HepG2 (cell line): Measurements from ENCODE around the gene MCAT. TPM values are rescaled to one million over a fixed set of nuclear protein-coding genes. Genes with fewer than 3 reads are reported as not detected.
A peak's percentile ranks its signal among the peaks of the same experiment; 100 is the strongest.

Source experiments
- ATAC-seq: fragments of 200-7000 bp; cut with Tn5 transposase; 3 replicates; pipeline ENCODE4 v1.9.1; 2020; ENCODE audit warnings: mild to moderate bottlenecking, moderate library complexity
- BruUV-seq: library from RNA; stranded (reverse); fragments of 400-500 nt; replicated peaks from 2 replicates; lab custom pipeline; 2021; lab: Mats Ljungman, UMichigan
- CTCF ChIA-PET: fragments of 300-600 bp; formaldehyde crosslinking; extraction: SDS; loops from one replicate; lab custom pipeline; 2021; ENCODE audit warnings: low total read pairs, inconsistent platforms, low intra/inter-chr PET ratio; lab: Yijun Ruan, JAX
- POLR2A ChIA-PET: fragments of 350-600 bp; sonication (Branson Sonifier 250); formaldehyde crosslinking; loops from one replicate; lab custom pipeline; 2020; ENCODE audit warnings: antibody characterized with exemption, inconsistent platforms; lab: Yijun Ruan, JAX
- DNase-seq: peaks from one replicate; pipeline ENCODE4 v3.0.0-alpha.2; 2015; ENCODE audit warnings: low spot score
- FAIRE-seq: peaks from 3 replicates; lab custom pipeline; 2011; peaks lifted over from hg19 to GRCh38; lab: Jason Lieb, UNC
- H2AFZ ChIP-seq: one replicate; pipeline ENCODE4 v1.6.1; 2011; ENCODE audit warnings: low read length, inconsistent platforms
- H3K27ac ChIP-seq: fragments of 300-600 bp; 3 replicates; pipeline ENCODE4 v1.8.0; 2011; ENCODE audit warnings: mixed run types, mild to moderate bottlenecking, mixed read lengths, low read length, inconsistent platforms; ENCODE audit not compliant: insufficient read depth; ENCODE audit errors: extremely low read length
- H3K27me3 ChIP-seq, 2 experiments: fragments of 200-600 bp in 1 of 2; 2 replicates in 1 of 2; 3 replicates in 1 of 2; pipeline versions ENCODE4 v1.6.0 to v1.8.0; 2011; ENCODE audit warnings: low read length in 2 of 2, mild to moderate bottlenecking in 2 of 2, moderate library complexity in 2 of 2, inconsistent platforms in 1 of 2; ENCODE audit not compliant: insufficient read depth in 2 of 2, control insufficient read depth in 1 of 2
- H3K36me3 ChIP-seq, 2 experiments: fragments of 200-600 bp in 1 of 2; replicated peaks in 1 of 2; 2 replicates in 1 of 2; 3 replicates in 1 of 2; pipeline versions ENCODE4 v1.5.1 to v1.8.0; 2011; ENCODE audit warnings: low read length in 2 of 2, inconsistent platforms in 1 of 2; ENCODE audit not compliant: insufficient read depth in 2 of 2, control insufficient read depth in 1 of 2
- H3K4me1 ChIP-seq: 2 replicates; pipeline ENCODE4 v1.5.1; 2012; ENCODE audit warnings: low read length, inconsistent platforms; ENCODE audit not compliant: insufficient read depth
- H3K4me2 ChIP-seq: 2 replicates; pipeline ENCODE4 v1.6.0; 2011; ENCODE audit warnings: low read depth, low read length, inconsistent platforms
- H3K4me3 ChIP-seq, 3 experiments: fragments of 200-600 bp in 1 of 3; sonication (generic), shearing (Covaris generic) in 1 of 3; replicated peaks in 1 of 3; 2 replicates each; pipeline ENCODE4 v1.5.1; 2011 to 2016; ENCODE audit warnings: low read length in 3 of 3, inconsistent platforms in 2 of 3, low read depth in 2 of 3, mild to moderate bottlenecking in 2 of 3, control low read depth in 1 of 3, mixed read lengths in 1 of 3; ENCODE audit not compliant: insufficient read depth in 1 of 3
- H3K79me2 ChIP-seq: one replicate; pipeline ENCODE4 v1.6.1; 2011; ENCODE audit warnings: low read length, inconsistent platforms; ENCODE audit not compliant: insufficient read depth
- H3K9ac ChIP-seq: 2 replicates; pipeline ENCODE4 v1.6.0; 2011; ENCODE audit warnings: mild to moderate bottlenecking, low read depth, low read length, inconsistent platforms; ENCODE audit not compliant: insufficient read depth
- H3K9me3 ChIP-seq: 2 replicates; pipeline ENCODE4 v1.5.1; 2012; ENCODE audit warnings: mild to moderate bottlenecking, low read length
- H4K20me1 ChIP-seq: 2 replicates; pipeline ENCODE4 v1.6.0; 2011; ENCODE audit warnings: inconsistent platforms, mild to moderate bottlenecking, low read length, moderate library complexity; ENCODE audit not compliant: insufficient read depth
- ARNT2 ChIP-seq: sonication (generic); formaldehyde crosslinking; IDR thresholded peaks from 2 replicates; pipeline ENCODE4 v1.8.0; 2022; ENCODE audit warnings: mild to moderate bottlenecking, low read depth, missing genetic modification reagents, moderate library complexity
- FOXO1 ChIP-seq: sonication (generic); formaldehyde crosslinking; IDR thresholded peaks from 2 replicates; pipeline ENCODE4 v1.4.0; 2020; ENCODE audit warnings: missing genetic modification reagents
- HOXA9 ChIP-seq: sonication (generic); formaldehyde crosslinking; IDR thresholded peaks from 2 replicates; pipeline ENCODE4 v1.8.1; 2022; ENCODE audit warnings: missing genetic modification reagents, mild to moderate bottlenecking, moderate library complexity, borderline replicate concordance
- HOXD1 ChIP-seq: sonication (generic); formaldehyde crosslinking; IDR thresholded peaks from 2 replicates; pipeline ENCODE4 v1.5.0; 2020; ENCODE audit warnings: missing genetic modification reagents
- JUN ChIP-seq: sonication (generic); formaldehyde crosslinking; IDR thresholded peaks from 2 replicates; pipeline ENCODE4 v1.4.0; 2020; ENCODE audit warnings: mild to moderate bottlenecking, missing genetic modification reagents
- SP5 ChIP-seq: IDR thresholded peaks from 2 replicates; pipeline ENCODE4 v1.6.1; 2016; ENCODE audit warnings: low read depth, borderline replicate concordance
- SRSF1 ChIP-seq: fragments of 200-400 bp; formaldehyde crosslinking; optimal IDR thresholded peaks from 2 replicates; pipeline ENCODE3; 2017; ENCODE audit warnings: mild to moderate bottlenecking, low read depth, low read length, moderate library complexity
- SUZ12 ChIP-seq: fragments of 150-350 bp; IDR thresholded peaks from 2 replicates; pipeline ENCODE4 v1.6.1; 2014; ENCODE audit warnings: low read depth, low read length
- ZEB1 ChIP-seq: IDR thresholded peaks from 2 replicates; pipeline ENCODE4 v1.6.1; 2012; ENCODE audit warnings: mild to moderate bottlenecking, low read depth, inconsistent platforms; ENCODE audit not compliant: insufficient replicate concordance
- ZNF281 ChIP-seq: sonication (generic); formaldehyde crosslinking; IDR thresholded peaks from 2 replicates; pipeline ENCODE4 v1.4.0; 2020; ENCODE audit warnings: missing genetic modification reagents, borderline replicate concordance
- ZNF367 ChIP-seq: sonication (generic); formaldehyde crosslinking; IDR thresholded peaks from 2 replicates; pipeline ENCODE4 v1.4.0; 2020; ENCODE audit warnings: missing genetic modification reagents, borderline replicate concordance
- ZNF629 ChIP-seq: sonication (generic); formaldehyde crosslinking; conservative IDR thresholded peaks from 2 replicates; pipeline ENCODE4 v1.5.0; 2020; ENCODE audit warnings: missing genetic modification reagents
- ZNF878 ChIP-seq: sonication (generic); formaldehyde crosslinking; IDR thresholded peaks from 2 replicates; pipeline ENCODE4 v1.8.1; 2023; ENCODE audit warnings: mild to moderate bottlenecking, missing genetic modification reagents, moderate library complexity
- WGBS: methylation state at CpG from one replicate; pipeline ENCODE4 v1.1.6; 2017; ENCODE audit warnings: low lambda C conversion rate; 5-methylcytosine and 5-hydroxymethylcytosine counted together
- in situ Hi-C: cut with HindIII; loops from 2 replicates; pipeline ENCODE4 v1.10.0; 2017; ENCODE audit warnings: low pct_unique_long_range_greater_than_20kb; ENCODE audit not compliant: extremely low pct_ligation_motif_present
- intact Hi-C: fragments of 100-400 bp; cut with micrococcal nuclease; formaldehyde crosslinking; loops from one replicate; pipeline ENCODE4 v1.10.0; 2022; ENCODE audit not compliant: unreplicated experiment
- polyA plus RNA-seq, 8 experiments: library from polyadenylated mRNA; depleted of rRNA in 3 of 8; stranded (reverse) in 7 of 8; unstranded in 1 of 8; fragments of >200 nt; fragmentation: Illumina TruSeq in 4 of 8; extraction: Trizol in 4 of 8; gene quantifications; 2 replicates each; pipeline versions ENCODE4 v1.2.1 to v1.2.3, GENCODE V29; 2011 to 2016; ENCODE audit warnings: low read depth in 4 of 8, missing spikeins in 1 of 8, mixed read lengths in 1 of 8; ENCODE audit not compliant: insufficient read depth in 1 of 8
- total RNA-seq, 5 experiments: library from RNA; depleted of rRNA; stranded (reverse); fragments of >200 nt; fragmentation: Illumina TruSeq; extraction: Trizol; gene quantifications; 2 replicates each; pipeline ENCODE4 v1.2.3, GENCODE V29; 2016; ENCODE audit warnings: low read depth in 1 of 5

The MCAT gene
- total and polyA plus RNA-seq, 2 of the 13 experiments (the other 11 are each of a cell fraction or from before 2014, with no cell fraction given) = 9.3 to 16.7 TPM

- TF ChIP-seq HOXA9 (CRISPR knock-in tag) (no peak), SUZ12 (no peak), JUN (CRISPR knock-in tag) (no peak), ZNF367 (CRISPR knock-in tag) (no peak), ARNT2 (no peak), ZEB1 (no peak)
These were observed 33.2 kb downstream of the MCAT start (continued) for GRCh38 chr22:43109921-43110443.

- in situ Hi-C loops = no loop called here
- FAIRE-seq = no peak
- BruUV-seq = no TSS peak
- no peak for ATAC-seq
- DNase-seq = no peak
- TF ChIP-seq SP5 (CRISPR knock-in tag) (0 out of 2 replicates have a peak, but pooled peaks have one; percentile 7), ZNF629 (CRISPR knock-in tag) (peak; percentile 67), SRSF1 (no peak), HOXD1 (CRISPR knock-in tag) (no peak), ZNF281 (CRISPR knock-in tag) (0 out of 2 replicates have a peak, but pooled peaks have one; percentile 20), ZNF878 (CRISPR knock-in tag) (no peak), FOXO1 (CRISPR knock-in tag) (no peak)
- TF ChIP-seq, all 625 proteins: peak for 3
- intact Hi-C loops = loop anchor here (5.0 kb wide), 1 partner anchor 33 kb away; the partner anchor contains the start of gene MCAT
- POLR2A ChIA-PET = interaction anchor here (1.3 kb wide), 1 partner anchor 15 kb away, joined by 3 read pairs; no protein-coding TSS in a partner anchor
- Histone ChIP-seq H4K20me1 (no peaks in the 10 kb centered on the region), H3K27me3 (peaks cover 5 to 36% of the 10 kb centered on the region in 2 experiments; a peak in 4 of 5 replicates), H3K9me3 (no peaks in the 10 kb centered on the region), H3K4me1 (peaks cover 48% of the 10 kb centered on the region), H3K36me3 (no peaks in the 10 kb centered on the region), H3K4me2 (no peak overlapping the region), H3K27ac (no peak overlapping the region), H3K79me2 (no peaks in the 10 kb centered on the region), H3K9ac (no peak overlapping the region), H2AFZ (no peak overlapping the region), H3K4me3 (peak overlapping the region in 1 of 3 experiments; percentile 74; a peak in 1 of 6 replicates)
- 32% methylated on average over 5 of the region's 5 CpGs for WGBS
- CTCF ChIA-PET = no interaction called here
These were observed 33.7 kb downstream of the MCAT start for GRCh38 chr22:43109511-43109910.
